Transverse colon (tissue), 3 donors: ENCODE data around the gene GALNT18.

Experiments used
- POLR2A ChIP-seq: fragments of 450-650 bp; IDR thresholded peaks from one replicate; pipeline ENCODE4 v1.6.1; 2016; ENCODE audit warnings: antibody characterized with exemption, mild to moderate bottlenecking, moderate library complexity
- TF ChIP-seq, protein P1 (sequence below), 5 experiments: fragments of 200-600 bp in 3 of 5; fragments of 450-650 bp in 2 of 5; sonication (generic) in 3 of 5; IDR thresholded peaks; 1 replicate in 2 of 5; 2 replicates in 3 of 5; pipeline ENCODE4 v1.5.1; 2016 to 2017; ENCODE audit warnings: antibody characterized with exemption in 5 of 5, inconsistent platforms in 3 of 5, mild to moderate bottlenecking in 2 of 5, moderate library complexity in 1 of 5

GRCh38 chr11:11397036-11397415 lies 224.8 kb downstream of the GALNT18 start:
- TF ChIP-seq, protein P1, sequence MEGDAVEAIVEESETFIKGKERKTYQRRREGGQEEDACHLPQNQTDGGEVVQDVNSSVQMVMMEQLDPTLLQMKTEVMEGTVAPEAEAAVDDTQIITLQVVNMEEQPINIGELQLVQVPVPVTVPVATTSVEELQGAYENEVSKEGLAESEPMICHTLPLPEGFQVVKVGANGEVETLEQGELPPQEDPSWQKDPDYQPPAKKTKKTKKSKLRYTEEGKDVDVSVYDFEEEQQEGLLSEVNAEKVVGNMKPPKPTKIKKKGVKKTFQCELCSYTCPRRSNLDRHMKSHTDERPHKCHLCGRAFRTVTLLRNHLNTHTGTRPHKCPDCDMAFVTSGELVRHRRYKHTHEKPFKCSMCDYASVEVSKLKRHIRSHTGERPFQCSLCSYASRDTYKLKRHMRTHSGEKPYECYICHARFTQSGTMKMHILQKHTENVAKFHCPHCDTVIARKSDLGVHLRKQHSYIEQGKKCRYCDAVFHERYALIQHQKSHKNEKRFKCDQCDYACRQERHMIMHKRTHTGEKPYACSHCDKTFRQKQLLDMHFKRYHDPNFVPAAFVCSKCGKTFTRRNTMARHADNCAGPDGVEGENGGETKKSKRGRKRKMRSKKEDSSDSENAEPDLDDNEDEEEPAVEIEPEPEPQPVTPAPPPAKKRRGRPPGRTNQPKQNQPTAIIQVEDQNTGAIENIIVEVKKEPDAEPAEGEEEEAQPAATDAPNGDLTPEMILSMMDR (IDR thresholded peaks at IDR 0.05) = no peak
- no peak for TF ChIP-seq POLR2A
